Nephron (organoid): Measurements from ENCODE around the gene SLC16A13.
A peak's percentile ranks its signal among the peaks of the same experiment; 100 is the strongest.
"Not testable (repeated sequence)": the region's sequence is repeated elsewhere in the genome, so short reads cannot be mapped to it uniquely, and the experiment has no call there.

Experiments
- H3K27ac Mint-ChIP-seq, 3 experiments: 2 replicates each; pipeline ENCODE4 v1.8.0; 2020; ENCODE audit warnings: mixed read lengths in 3 of 3, mild to moderate bottlenecking in 2 of 3, moderate library complexity in 1 of 3
- H3K27me3 Mint-ChIP-seq: 2 replicates; pipeline ENCODE4 v1.8.0; 2021; ENCODE audit warnings: low read depth, mild to moderate bottlenecking, moderate library complexity, mixed read lengths
- H3K36me3 Mint-ChIP-seq: 2 replicates; pipeline ENCODE4 v1.8.0; 2020; ENCODE audit warnings: low read depth, mixed read lengths
- H3K4me1 Mint-ChIP-seq: 2 replicates; pipeline ENCODE4 v1.8.0; 2020; ENCODE audit warnings: mixed read lengths
- H3K4me3 Mint-ChIP-seq, 3 experiments: 2 replicates each; pipeline ENCODE4 v1.8.0; 2020; ENCODE audit warnings: mild to moderate bottlenecking in 3 of 3, mixed read lengths in 3 of 3, moderate library complexity in 2 of 3
- H3K9me3 Mint-ChIP-seq: 2 replicates; pipeline ENCODE4 v1.8.0; 2020; ENCODE audit warnings: mixed read lengths
- TF ChIP-seq, protein P1 (sequence below), 3 experiments: fragments of 200-600 bp; sonication (generic); IDR thresholded peaks; one replicate each; pipeline ENCODE4 v1.5.0; 2021; ENCODE audit warnings: antibody characterized with exemption in 3 of 3; ENCODE audit not compliant: unreplicated experiment in 3 of 3

The SLC16A13 gene

DNA sequence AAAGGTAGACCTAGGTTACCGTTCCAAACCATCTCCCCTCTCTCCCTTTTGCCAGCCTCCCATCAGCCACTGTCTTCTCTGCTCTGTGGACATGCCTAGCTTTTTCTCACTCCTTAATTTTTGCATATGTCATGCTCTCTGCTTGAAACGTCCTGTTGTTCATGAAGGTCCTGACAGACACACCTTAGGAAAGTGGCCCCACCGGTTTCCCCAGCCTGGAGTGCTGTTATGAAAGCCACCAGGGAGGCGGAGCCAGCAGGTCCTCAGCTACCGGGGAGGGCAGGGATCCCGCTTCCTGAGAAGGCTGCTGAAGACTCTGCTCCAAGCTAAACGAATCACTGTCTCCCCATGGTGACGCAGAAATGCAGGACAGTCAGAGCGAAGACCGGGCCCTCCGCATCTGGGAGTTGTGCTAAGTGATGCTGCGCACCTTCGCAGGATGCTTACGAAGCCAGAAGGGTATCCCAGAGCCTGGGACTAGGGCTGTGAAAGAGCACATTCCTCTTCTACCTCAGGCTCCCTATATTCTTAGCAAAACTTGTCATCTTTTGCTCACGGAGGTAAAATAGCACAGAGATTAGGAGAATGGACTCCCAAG is 10.4 kb downstream of the SLC16A13 start:
- Mint-ChIP-seq H3K27ac (peak overlapping the region; percentile 19 to 70 (median 67)), H3K4me1 (peaks cover 31% of the 10 kb centered on the region), H3K27me3 (peaks cover 62% of the 10 kb centered on the region), H3K9me3 (no peaks in the 10 kb centered on the region), H3K36me3 (no peaks in the 10 kb centered on the region), H3K4me3 (peak overlapping the region; percentile 59 to 77 (median 75))
- TF ChIP-seq, protein P1, sequence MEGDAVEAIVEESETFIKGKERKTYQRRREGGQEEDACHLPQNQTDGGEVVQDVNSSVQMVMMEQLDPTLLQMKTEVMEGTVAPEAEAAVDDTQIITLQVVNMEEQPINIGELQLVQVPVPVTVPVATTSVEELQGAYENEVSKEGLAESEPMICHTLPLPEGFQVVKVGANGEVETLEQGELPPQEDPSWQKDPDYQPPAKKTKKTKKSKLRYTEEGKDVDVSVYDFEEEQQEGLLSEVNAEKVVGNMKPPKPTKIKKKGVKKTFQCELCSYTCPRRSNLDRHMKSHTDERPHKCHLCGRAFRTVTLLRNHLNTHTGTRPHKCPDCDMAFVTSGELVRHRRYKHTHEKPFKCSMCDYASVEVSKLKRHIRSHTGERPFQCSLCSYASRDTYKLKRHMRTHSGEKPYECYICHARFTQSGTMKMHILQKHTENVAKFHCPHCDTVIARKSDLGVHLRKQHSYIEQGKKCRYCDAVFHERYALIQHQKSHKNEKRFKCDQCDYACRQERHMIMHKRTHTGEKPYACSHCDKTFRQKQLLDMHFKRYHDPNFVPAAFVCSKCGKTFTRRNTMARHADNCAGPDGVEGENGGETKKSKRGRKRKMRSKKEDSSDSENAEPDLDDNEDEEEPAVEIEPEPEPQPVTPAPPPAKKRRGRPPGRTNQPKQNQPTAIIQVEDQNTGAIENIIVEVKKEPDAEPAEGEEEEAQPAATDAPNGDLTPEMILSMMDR (IDR thresholded peaks at IDR 0.05; ENCODE audit: unreplicated experiment in 3 of 3), result peak in 1 of 3 experiments; percentile 9

DNA sequence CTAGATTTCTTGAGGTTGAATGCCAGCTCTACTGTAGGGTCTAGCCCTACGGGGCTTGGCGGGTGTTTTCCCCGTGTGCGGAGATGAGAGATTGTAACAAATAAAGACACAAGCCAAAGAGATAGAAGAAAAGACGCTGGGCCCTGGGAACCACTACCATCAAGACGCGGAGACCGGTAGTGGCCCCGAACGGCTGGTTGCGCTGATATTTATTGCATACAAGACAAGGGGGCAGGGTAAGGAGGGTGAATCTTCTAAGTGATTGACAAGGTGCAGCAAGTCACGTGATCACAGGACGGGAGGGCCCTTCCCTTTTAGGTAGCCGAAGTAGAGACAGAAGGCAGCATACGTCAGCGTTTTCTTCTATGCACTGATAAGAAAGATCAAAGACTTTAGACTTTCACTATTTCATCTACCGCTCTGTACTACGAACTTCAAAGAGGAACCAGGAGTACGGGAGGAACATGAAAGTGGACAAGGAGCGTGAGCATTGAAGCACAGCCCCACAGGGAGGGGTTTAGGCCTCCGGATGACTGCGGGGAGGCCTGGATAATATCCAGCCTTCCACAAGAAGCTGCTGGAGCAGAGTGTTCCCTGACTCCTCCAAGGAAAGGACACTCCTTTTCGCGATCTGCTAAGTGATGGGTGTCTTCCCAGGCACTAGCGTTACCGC is 11.0 kb downstream of the SLC16A13 start:
- H3K36me3 Mint-ChIP-seq, H3K9me3 Mint-ChIP-seq: not testable (repeated sequence)
- Mint-ChIP-seq H3K4me3 (peak overlapping the region; percentile 59 to 77 (median 75)), H3K27ac (peak overlapping the region; percentile 2 to 70 (median 67)), H3K4me1 (peaks cover 25% of the 10 kb centered on the region), H3K27me3 (peaks cover 59% of the 10 kb centered on the region)

DNA sequence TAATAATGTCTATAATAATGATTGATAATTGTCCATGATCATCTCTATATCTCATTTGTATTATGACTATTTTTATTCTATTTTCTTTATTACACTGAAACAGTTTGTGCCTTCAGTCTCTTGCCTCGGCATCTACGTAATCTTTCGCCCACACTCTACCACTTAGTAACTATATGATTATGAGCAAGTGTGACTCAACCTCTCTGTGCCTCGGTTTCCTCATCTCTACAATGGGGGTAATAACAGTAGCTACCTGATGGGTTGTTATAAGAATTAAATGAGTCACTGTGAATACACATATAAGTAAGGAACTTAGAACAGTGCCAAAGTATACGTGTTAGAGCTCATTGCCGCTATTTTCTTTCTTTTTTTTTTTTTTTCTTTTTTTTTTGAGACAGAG is 11.8 kb downstream of the SLC16A13 start:
- Mint-ChIP-seq H3K27me3 (peaks cover 57% of the 10 kb centered on the region), H3K9me3 (no peaks in the 10 kb centered on the region), H3K36me3 (no peaks in the 10 kb centered on the region), H3K4me3 (peak overlapping the region in 2 of 3 experiments; percentile 31 to 75), H3K27ac (no peak overlapping the region), H3K4me1 (peaks cover 24% of the 10 kb centered on the region)
- TF ChIP-seq, protein P1 (IDR thresholded peaks at IDR 0.05; ENCODE audit: unreplicated experiment in 3 of 3), result no peak

DNA sequence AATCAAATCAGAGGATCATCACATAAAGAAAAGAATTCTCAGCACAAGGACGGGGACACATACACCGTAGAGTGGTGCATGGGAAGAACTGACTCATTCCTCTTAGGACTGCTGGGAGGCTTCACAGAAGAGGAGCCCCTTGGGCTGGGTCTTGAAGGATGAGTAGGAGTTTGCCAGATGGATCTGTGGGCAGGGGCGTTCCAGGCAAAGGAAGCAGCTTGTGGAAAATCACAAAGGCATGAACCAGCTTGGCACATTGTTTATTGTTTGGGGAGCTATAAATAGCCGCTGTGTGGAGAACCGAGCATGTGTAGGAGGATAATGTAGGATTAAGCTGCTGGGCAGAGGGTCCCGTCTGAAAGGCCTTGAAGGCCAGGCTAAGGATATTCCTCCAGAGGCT is 13.2 kb downstream of the SLC16A13 start:
- Mint-ChIP-seq H3K4me1 (peaks cover 24% of the 10 kb centered on the region), H3K36me3 (no peaks in the 10 kb centered on the region), H3K27ac (peak overlapping the region; percentile 14 to 57 (median 26)), H3K4me3 (no peak overlapping the region), H3K9me3 (no peaks in the 10 kb centered on the region), H3K27me3 (peaks cover 49% of the 10 kb centered on the region)
- TF ChIP-seq, protein P1 (IDR thresholded peaks at IDR 0.05; ENCODE audit: unreplicated experiment in 3 of 3), result no peak

DNA sequence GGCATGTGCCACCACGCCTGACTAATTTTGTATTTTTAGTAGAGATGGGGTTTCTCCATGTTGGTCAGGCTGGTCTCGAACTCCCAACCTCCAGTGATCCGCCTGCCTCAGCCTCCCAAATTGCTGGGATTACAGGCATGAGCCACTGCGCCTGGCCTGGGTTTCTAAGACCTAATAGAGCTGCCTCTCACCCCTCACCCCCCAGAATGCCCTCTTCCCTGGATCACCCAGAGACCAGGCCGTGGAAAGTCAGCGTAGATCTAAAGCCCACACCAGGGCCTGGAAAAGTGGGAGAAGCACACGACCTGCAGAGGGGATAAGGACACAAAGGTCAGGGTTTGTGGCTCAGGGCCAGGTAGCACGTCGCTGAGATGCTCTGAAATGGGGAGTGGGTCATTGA is 14.8 kb downstream of the SLC16A13 start:
- not testable (repeated sequence) for H3K4me3 Mint-ChIP-seq, H3K36me3 Mint-ChIP-seq, H3K9me3 Mint-ChIP-seq, H3K27ac Mint-ChIP-seq
- Mint-ChIP-seq H3K4me1 (peaks cover 23% of the 10 kb centered on the region), H3K27me3 (peaks cover 39% of the 10 kb centered on the region)

DNA sequence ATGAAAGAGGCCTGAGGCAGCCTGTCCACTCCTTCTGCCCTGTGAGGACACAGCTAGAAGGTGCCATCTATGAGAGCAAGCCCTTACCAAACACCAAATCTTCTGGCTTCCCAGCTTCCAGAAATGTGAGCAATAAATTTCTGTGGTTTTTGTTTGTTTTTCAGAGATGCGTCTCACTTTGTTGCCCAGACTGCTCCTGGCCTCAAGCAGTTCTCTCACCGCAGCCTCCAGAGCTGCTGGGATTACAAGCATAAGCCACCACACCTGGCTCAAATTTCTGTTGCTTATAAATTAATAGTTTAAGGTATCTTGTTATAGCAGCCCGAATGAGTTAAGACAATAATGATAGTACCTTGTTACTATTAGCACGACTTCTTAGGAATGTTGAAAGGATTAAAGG is 20.6 kb downstream of the SLC16A13 start:
- H3K27ac Mint-ChIP-seq, result no peak overlapping the region
- TF ChIP-seq, protein P1 (IDR thresholded peaks at IDR 0.05; ENCODE audit: unreplicated experiment in 3 of 3), result no peak
- no peaks in the 10 kb centered on the region for H3K9me3 Mint-ChIP-seq
- H3K36me3 Mint-ChIP-seq, result no peaks in the 10 kb centered on the region
- H3K4me3 Mint-ChIP-seq, result no peak overlapping the region
- peaks cover 18% of the 10 kb centered on the region for H3K27me3 Mint-ChIP-seq
- H3K4me1 Mint-ChIP-seq, result no peaks in the 10 kb centered on the region
